Ishikawa (cell line): Measurements from ENCODE around the gene SLC15A3.

ENCODE experiments used
- CEBPB ChIP-seq: IDR thresholded peaks from 2 replicates; pipeline ENCODE4 v1.6.1; 2012
- CREB1 ChIP-seq: IDR thresholded peaks from 2 replicates; pipeline ENCODE4 v1.6.1; 2012; ENCODE audit warnings: low read depth
- EGR1 ChIP-seq: IDR thresholded peaks from 2 replicates; pipeline ENCODE4 v1.6.1; 2012
- EP300 ChIP-seq: IDR thresholded peaks from 2 replicates; pipeline ENCODE4 v1.6.1; 2012; ENCODE audit warnings: borderline replicate concordance
- FOXM1 ChIP-seq: IDR thresholded peaks from 2 replicates; pipeline ENCODE4 v1.6.1; 2012; ENCODE audit warnings: low read depth, borderline replicate concordance
- MAX ChIP-seq: IDR thresholded peaks from 2 replicates; pipeline ENCODE4 v1.6.1; 2012
- NFIC ChIP-seq: IDR thresholded peaks from 2 replicates; pipeline ENCODE4 v1.6.1; 2012
- RAD21 ChIP-seq: IDR thresholded peaks from 2 replicates; pipeline ENCODE4 v1.6.1; 2012; ENCODE audit warnings: low read depth
- REST ChIP-seq: IDR thresholded peaks from 2 replicates; pipeline ENCODE4 v1.6.1; 2012; ENCODE audit warnings: low read depth, mild to moderate bottlenecking
- TCF12 ChIP-seq: IDR thresholded peaks from 2 replicates; pipeline ENCODE4 v1.6.1; 2012; ENCODE audit warnings: low read depth
- TEAD4 ChIP-seq: IDR thresholded peaks from 2 replicates; pipeline ENCODE4 v1.6.1; 2012
- USF1 ChIP-seq: IDR thresholded peaks from 2 replicates; pipeline ENCODE4 v1.6.1; 2012
- YY1 ChIP-seq: IDR thresholded peaks from 2 replicates; pipeline ENCODE4 v1.6.1; 2012; ENCODE audit warnings: low read depth
- ZBTB7A ChIP-seq: IDR thresholded peaks from 2 replicates; pipeline ENCODE4 v1.6.1; 2012; ENCODE audit warnings: low read depth

- TF ChIP-seq EP300 (no peak), RAD21 (no peak), USF1 (no peak), TCF12 (no peak), REST (no peak), YY1 (no peak), EGR1 (no peak), NFIC (no peak), CREB1 (no peak), FOXM1 (no peak), TEAD4 (no peak), MAX (no peak), CEBPB (no peak), ZBTB7A (no peak)
Measured at GRCh38 chr11:60890696-60891095, 61.3 kb downstream of the SLC15A3 start.
